ENCODE data around the gene LRRTM3. TPM values are rescaled to one million over a fixed set of nuclear protein-coding genes. Genes with fewer than 3 reads are reported as not detected.

Gene LRRTM3
- not detected for total RNA-seq
- polyA plus RNA-seq: not detected
- long read RNA-seq, donor 1, partial matches to known transcripts: 0 of 3 reads
- long read RNA-seq, donor 1, other reads (novel, unspliced or antisense): 3 of 3 reads
- long read RNA-seq, donor 2, partial matches to known transcripts: 0 of 3 reads
- long read RNA-seq, donor 2, other reads (novel, unspliced or antisense): 3 of 3 reads
- long read RNA-seq, donor 3, partial matches to known transcripts: 0 of 1 reads
- long read RNA-seq, donor 3, other reads (novel, unspliced or antisense): 1 of 1 reads

DNA sequence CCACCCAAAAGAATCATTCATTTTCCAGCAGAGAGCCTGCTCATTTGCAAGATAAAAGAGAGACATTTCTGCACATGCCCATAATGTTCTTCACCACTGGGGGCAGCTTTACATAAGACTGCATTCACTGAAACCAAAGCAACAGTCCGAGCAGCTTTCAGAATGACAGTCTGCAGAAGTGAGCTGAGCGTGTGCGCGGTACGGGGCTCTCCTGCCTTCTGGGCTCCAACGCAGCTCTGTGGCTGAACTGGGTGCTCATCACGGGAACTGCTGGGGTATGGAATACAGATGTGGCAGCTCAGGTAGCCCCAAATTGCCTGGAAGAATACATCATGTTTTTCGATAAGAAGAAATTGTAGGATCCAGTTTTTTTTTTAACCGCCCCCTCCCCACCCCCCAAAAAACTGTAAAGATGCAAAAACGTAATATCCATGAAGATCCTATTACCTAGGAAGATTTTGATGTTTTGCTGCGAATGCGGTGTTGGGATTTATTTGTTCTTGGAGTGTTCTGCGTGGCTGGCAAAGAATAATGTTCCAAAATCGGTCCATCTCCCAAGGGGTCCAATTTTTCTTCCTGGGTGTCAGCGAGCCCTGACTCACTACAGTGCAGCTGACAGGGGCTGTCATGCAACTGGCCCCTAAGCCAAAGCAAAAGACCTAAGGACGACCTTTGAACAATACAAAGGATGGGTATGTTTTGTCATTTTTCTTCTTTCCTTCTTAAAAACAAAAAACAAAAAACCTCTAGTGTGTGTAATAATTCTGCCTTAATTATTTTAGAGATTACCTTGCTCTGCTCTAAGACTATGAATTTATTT, at the start of gene LRRTM3:
TSS of gene LRRTM3 (plus strand) at position 141 of the 820 bp plus-strand sequence.
- intact Hi-C loops (cut with DNase I): loop anchor here in 2 of 10 donors (10.0 kb wide), 2 partner anchors 589 to 599 kb away; no protein-coding TSS in a partner anchor
- ATAC-seq (peak; percentile 83 to 95 (median 90)), DNase-seq (peak in 4 of 5 donors; percentile 20 to 31 (median 27))

GRCh38 chr10:66877361-66877760, 48.5 kb upstream of the LRRTM3 start:
- ATAC-seq (no peak), DNase-seq (no peak)
- Histone ChIP-seq H3K27ac (no peak overlapping the region), H3K4me3 (no peak overlapping the region), H3K27me3 (no peaks in the 10 kb centered on the region), H3K9me3 (no peaks in the 10 kb centered on the region), H3K4me1 (peaks cover 0 to 28% (median 9%) of the 10 kb centered on the region in 12 donors), H3K36me3 (no peaks in the 10 kb centered on the region)
- intact Hi-C loops (cut with DNase I): no loop called here
- TF ChIP-seq POLR2A (IDR thresholded peaks at IDR 0.05): no peak
- TF ChIP-seq, protein P1, sequence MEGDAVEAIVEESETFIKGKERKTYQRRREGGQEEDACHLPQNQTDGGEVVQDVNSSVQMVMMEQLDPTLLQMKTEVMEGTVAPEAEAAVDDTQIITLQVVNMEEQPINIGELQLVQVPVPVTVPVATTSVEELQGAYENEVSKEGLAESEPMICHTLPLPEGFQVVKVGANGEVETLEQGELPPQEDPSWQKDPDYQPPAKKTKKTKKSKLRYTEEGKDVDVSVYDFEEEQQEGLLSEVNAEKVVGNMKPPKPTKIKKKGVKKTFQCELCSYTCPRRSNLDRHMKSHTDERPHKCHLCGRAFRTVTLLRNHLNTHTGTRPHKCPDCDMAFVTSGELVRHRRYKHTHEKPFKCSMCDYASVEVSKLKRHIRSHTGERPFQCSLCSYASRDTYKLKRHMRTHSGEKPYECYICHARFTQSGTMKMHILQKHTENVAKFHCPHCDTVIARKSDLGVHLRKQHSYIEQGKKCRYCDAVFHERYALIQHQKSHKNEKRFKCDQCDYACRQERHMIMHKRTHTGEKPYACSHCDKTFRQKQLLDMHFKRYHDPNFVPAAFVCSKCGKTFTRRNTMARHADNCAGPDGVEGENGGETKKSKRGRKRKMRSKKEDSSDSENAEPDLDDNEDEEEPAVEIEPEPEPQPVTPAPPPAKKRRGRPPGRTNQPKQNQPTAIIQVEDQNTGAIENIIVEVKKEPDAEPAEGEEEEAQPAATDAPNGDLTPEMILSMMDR (IDR thresholded peaks at IDR 0.05): no peak
- 22 to 38% (median 32%) methylated on average over 2 of the region's 2 CpGs for WGBS, 4 donors

More for the DNA sequence above, at the start of gene LRRTM3:
- Histone ChIP-seq H3K27me3 (peaks cover 0 to 54% (median 4%) of the 10 kb centered on the region in 9 donors), H3K4me1 (peaks cover 0 to 18% (median 0%) of the 10 kb centered on the region in 12 donors), H3K36me3 (no peaks in the 10 kb centered on the region), H3K27ac (no peak within 1 kb of the TSS), H3K9me3 (no peaks in the 10 kb centered on the region), H3K4me3 (peak within 1 kb of the TSS in 5 of 12 donors; percentile 9 to 28 (median 21))
- no peak for TF ChIP-seq POLR2A (IDR thresholded peaks at IDR 0.05)
- TF ChIP-seq, protein P1 (IDR thresholded peaks at IDR 0.05): peak; percentile 32 to 69 (median 48)
- 15 to 18% (median 17%) methylated on average over 16 of the region's 16 CpGs for WGBS, 4 donors

- peak overlapping the region in 4 of 12 donors; percentile 26 to 50 (median 42) for H3K27ac ChIP-seq
- 9 to 20% (median 14%) methylated on average over 1 of the region's 1 CpG for WGBS, 4 donors
- H3K27me3 ChIP-seq: no peaks in the 10 kb centered on the region
- no peaks in the 10 kb centered on the region for H3K36me3 ChIP-seq
- H3K4me3 ChIP-seq: no peak overlapping the region
- intact Hi-C loops (cut with DNase I): no loop called here
- H3K9me3 ChIP-seq: no peaks in the 10 kb centered on the region
- TF ChIP-seq, protein P1 (IDR thresholded peaks at IDR 0.05): no peak
- no peak for TF ChIP-seq POLR2A (IDR thresholded peaks at IDR 0.05)
- H3K4me1 ChIP-seq: peaks cover 0 to 28% (median 9%) of the 10 kb centered on the region in 12 donors
- ATAC-seq: peak; percentile 15 to 70 (median 36)
- no peak for DNase-seq
Observed at GRCh38 chr10:66880292-66880691, 45.5 kb upstream of the LRRTM3 start.

GRCh38 chr10:66880826-66881225, 45.0 kb upstream of the LRRTM3 start:
- Histone ChIP-seq H3K9me3 (no peaks in the 10 kb centered on the region), H3K36me3 (no peaks in the 10 kb centered on the region), H3K4me3 (no peak overlapping the region), H3K27ac (peak overlapping the region in 6 of 12 donors; percentile 26 to 50 (median 39)), H3K4me1 (peaks cover 0 to 28% (median 9%) of the 10 kb centered on the region in 12 donors), H3K27me3 (no peaks in the 10 kb centered on the region)
- ATAC-seq: peak; percentile 39 to 83 (median 64)
- 51 to 66% (median 61%) methylated on average over 2 of the region's 2 CpGs for WGBS, 4 donors
- intact Hi-C loops (cut with DNase I): no loop called here
- TF ChIP-seq, protein P1 (IDR thresholded peaks at IDR 0.05): no peak
- TF ChIP-seq POLR2A (IDR thresholded peaks at IDR 0.05): no peak
- DNase-seq: no peak

Data from heart left ventricle (tissue), 16 donors.